BLaER1 treated with 17β-estradiol and CSF1 and Interleukin-3, amounts not matched to agents 10 nM and 100 nM (cell line): ENCODE measurements around the gene PCDH1.
"Not testable (repeated sequence)": the region's sequence is repeated elsewhere in the genome, so short reads cannot be mapped to it uniquely, and the experiment has no call there.

Source experiments
- H3K27ac ChIP-seq, 11 experiments: shearing (Covaris generic); formaldehyde crosslinking; 2 replicates each; pipeline ENCODE4 v1.8.1; 2022
- H3K27me3 ChIP-seq, 11 experiments: shearing (Covaris generic); formaldehyde crosslinking; 2 replicates each; pipeline ENCODE4 v1.8.1; 2022
- H3K36me3 ChIP-seq, 11 experiments: shearing (Covaris generic); formaldehyde crosslinking; 2 replicates each; pipeline ENCODE4 v1.8.1; 2022
- H3K4me1 ChIP-seq, 10 experiments: shearing (Covaris generic); formaldehyde crosslinking; 2 replicates each; pipeline ENCODE4 v1.8.1; 2022
- H3K4me2 ChIP-seq, 11 experiments: shearing (Covaris generic); formaldehyde crosslinking; 2 replicates each; pipeline ENCODE4 v1.8.1; 2022
- H3K4me3 ChIP-seq, 10 experiments: shearing (Covaris generic); formaldehyde crosslinking; 2 replicates each; pipeline ENCODE4 v1.8.1; 2022
- H3K9ac ChIP-seq, 11 experiments: shearing (Covaris generic); formaldehyde crosslinking; 2 replicates each; pipeline ENCODE4 v1.8.1; 2022
- H3K9me3 ChIP-seq, 11 experiments: shearing (Covaris generic); formaldehyde crosslinking; replicated peaks in 1 of 11; 2 replicates each; pipeline ENCODE4 v1.8.1; 2022
- H4K20me1 ChIP-seq, 11 experiments: shearing (Covaris generic); formaldehyde crosslinking; 2 replicates each; pipeline ENCODE4 v1.8.1; 2022
- Cebpa-rat ChIP-seq, 11 experiments: shearing (Covaris generic); IDR thresholded peaks; 2 replicates each; pipeline ENCODE4 v1.8.1; 2022

PCDH1 gene

DNA sequence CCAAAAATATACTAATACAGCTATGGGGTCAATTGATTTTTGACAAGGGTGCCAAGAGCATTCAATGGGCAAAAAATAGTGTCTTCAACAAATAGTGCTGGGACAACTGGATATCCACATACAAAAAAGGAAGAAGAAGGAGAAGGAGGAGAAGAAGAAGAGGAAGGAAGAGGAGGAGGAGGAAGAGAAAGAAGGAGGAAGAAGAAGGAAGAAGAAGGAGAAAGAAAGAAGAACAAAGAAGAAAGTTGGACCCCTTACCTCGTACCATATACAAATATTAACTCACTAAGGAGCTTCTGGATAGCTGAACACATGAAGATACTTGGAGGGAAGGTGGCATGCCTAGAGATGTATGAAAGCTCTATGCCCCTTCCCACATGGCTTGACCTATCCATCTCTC is 28.3 kb upstream of the PCDH1 start:
- Histone ChIP-seq H3K36me3 (no peaks in the 10 kb centered on the region), H3K27me3 (no peaks in the 10 kb centered on the region), H3K27ac (no peak overlapping the region), H3K4me1 (peaks cover 0 to 32% (median 8%) of the 10 kb centered on the region in 10 experiments; a peak in 12 of 20 replicates), H3K9me3 (peaks cover 5 to 15% (median 12%) of the 10 kb centered on the region in 11 experiments; a peak in 16 of 22 replicates), H4K20me1 (no peaks in the 10 kb centered on the region), H3K4me3 (no peak overlapping the region), H3K4me2 (peak overlapping the region in 3 of 11 experiments; percentile 8 to 33 (median 18); a peak in 5 of 22 replicates), H3K9ac (no peak overlapping the region)
- TF ChIP-seq Cebpa-rat (IDR thresholded peaks at IDR 0.05) = no peak

GRCh38 chr5:141904551-141904950 is 26.3 kb upstream of the PCDH1 start:
- H3K27me3 ChIP-seq = no peaks in the 10 kb centered on the region
- H3K9ac ChIP-seq = no peak overlapping the region
- no peak overlapping the region for H3K4me3 ChIP-seq
- H3K4me1 ChIP-seq = peaks cover 0 to 35% (median 8%) of the 10 kb centered on the region in 10 experiments; a peak in 12 of 20 replicates
- no peak overlapping the region for H3K27ac ChIP-seq
- no peaks in the 10 kb centered on the region for H3K36me3 ChIP-seq
- H3K9me3 ChIP-seq = peaks cover 5 to 15% (median 12%) of the 10 kb centered on the region in 11 experiments; a peak in 16 of 22 replicates
- H4K20me1 ChIP-seq = no peaks in the 10 kb centered on the region
- no peak overlapping the region for H3K4me2 ChIP-seq
- no peak for TF ChIP-seq Cebpa-rat (IDR thresholded peaks at IDR 0.05)

- Histone ChIP-seq H4K20me1 (no peaks in the 10 kb centered on the region), H3K4me2 (peak overlapping the region in 6 of 11 experiments; percentile 37 to 68 (median 50); a peak in 12 of 22 replicates), H3K4me1 (peaks cover 0 to 48% (median 11%) of the 10 kb centered on the region in 10 experiments; a peak in 12 of 20 replicates), H3K27ac (peak overlapping the region in 6 of 11 experiments; percentile 40 to 75 (median 58); a peak in 12 of 22 replicates), H3K9ac (peak overlapping the region in 3 of 11 experiments; percentile 40 to 51 (median 41); a peak in 7 of 22 replicates), H3K27me3 (no peaks in the 10 kb centered on the region), H3K4me3 (no peak overlapping the region), H3K36me3 (no peaks in the 10 kb centered on the region), H3K9me3 (peaks cover 5 to 15% (median 12%) of the 10 kb centered on the region in 11 experiments; a peak in 16 of 22 replicates)
- peak in 4 of 11 experiments; percentile 38 to 71 (median 54); a peak in 6 of 22 replicates for TF ChIP-seq Cebpa-rat (IDR thresholded peaks at IDR 0.05)
Measured at GRCh38 chr5:141903261-141903660, 25.1 kb upstream of the PCDH1 start.

DNA sequence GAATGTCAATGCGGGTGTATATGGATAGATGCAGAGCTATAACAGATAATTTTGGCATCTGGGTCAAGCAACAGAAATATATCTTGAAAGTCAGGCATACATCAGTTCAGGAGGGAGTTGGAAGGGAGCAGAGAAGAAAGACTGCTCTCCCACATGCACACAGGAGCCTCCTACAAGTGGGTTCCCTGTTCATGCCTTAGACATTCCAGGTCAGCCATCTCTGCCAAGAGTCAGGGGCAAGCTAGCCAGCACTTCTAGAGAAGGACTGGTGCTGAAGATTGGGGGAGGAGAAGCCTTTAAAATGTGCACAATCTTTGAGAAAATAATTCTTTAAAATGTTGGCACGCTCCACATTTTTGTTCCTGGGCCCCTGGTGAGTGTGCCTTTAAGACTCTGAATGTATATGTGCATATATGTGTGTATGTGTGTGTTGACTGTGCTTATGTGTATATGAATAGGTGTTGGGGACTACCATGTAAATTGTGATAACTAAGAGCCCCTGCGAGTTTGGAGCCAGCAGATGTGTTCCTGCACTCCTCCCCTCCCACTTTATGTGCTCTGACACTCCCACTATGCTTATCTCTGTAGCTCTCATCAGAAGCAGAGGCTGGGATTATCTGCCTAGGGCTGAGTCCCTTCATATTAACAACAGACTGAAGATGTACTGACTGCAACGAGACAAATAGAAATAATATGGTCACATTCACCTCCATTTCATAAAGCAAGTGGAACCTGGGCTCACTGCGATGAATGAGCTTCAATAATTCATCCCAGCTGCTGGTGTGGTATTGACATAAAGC is 24.0 kb upstream of the PCDH1 start:
- H3K27ac ChIP-seq = peak overlapping the region in 5 of 11 experiments; percentile 40 to 75 (median 62); a peak in 7 of 22 replicates
- no peaks in the 10 kb centered on the region for H3K27me3 ChIP-seq
- H3K9me3 ChIP-seq = peaks cover 5 to 15% (median 12%) of the 10 kb centered on the region in 11 experiments; a peak in 16 of 22 replicates
- H3K4me2 ChIP-seq = peak overlapping the region in 6 of 11 experiments; percentile 37 to 68 (median 50); a peak in 10 of 22 replicates
- TF ChIP-seq Cebpa-rat (IDR thresholded peaks at IDR 0.05) = no peak
- H3K9ac ChIP-seq = no peak overlapping the region; a peak in 1 of 22 replicates
- peaks cover 0 to 58% (median 12%) of the 10 kb centered on the region in 10 experiments; a peak in 12 of 20 replicates for H3K4me1 ChIP-seq
- no peaks in the 10 kb centered on the region for H4K20me1 ChIP-seq
- no peak overlapping the region for H3K4me3 ChIP-seq
- no peaks in the 10 kb centered on the region for H3K36me3 ChIP-seq

DNA sequence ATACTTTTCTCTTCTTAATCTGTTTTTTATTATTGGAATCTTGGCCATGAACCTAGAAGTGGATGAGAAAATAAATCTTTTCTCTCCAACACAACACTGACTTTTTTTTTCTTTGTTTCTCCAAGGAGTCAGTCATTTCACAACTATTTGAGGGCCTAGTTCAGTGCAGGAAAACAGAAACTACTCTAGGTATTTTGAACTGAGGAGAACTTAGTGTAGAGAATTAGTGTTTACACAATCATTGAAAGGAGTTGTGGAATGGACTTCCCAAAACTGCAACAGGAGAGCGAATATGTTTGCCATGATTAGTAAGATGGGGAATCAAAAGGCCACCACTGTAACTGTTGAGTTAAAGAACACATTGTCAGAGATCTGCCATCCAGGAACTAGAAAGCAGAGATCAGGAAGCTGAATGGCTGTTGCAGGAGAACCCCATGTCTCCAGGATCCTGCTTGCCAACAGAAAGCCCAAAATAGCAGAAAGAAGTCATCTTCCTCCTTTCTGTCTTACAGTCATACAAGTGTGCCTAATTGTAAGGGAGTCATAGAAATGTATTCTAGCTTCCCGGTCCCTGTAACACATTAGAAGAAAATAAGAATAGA is 20.3 kb upstream of the PCDH1 start:
- H3K27ac ChIP-seq = no peak overlapping the region; a peak in 1 of 22 replicates
- H4K20me1 ChIP-seq = no peaks in the 10 kb centered on the region
- H3K4me2 ChIP-seq = peak overlapping the region in 5 of 11 experiments; percentile 23 to 57 (median 38); a peak in 9 of 22 replicates
- H3K4me1 ChIP-seq = peaks cover 0 to 39% (median 9%) of the 10 kb centered on the region in 10 experiments; a peak in 12 of 20 replicates
- no peak overlapping the region for H3K9ac ChIP-seq
- TF ChIP-seq Cebpa-rat (IDR thresholded peaks at IDR 0.05) = no peak
- H3K27me3 ChIP-seq = no peaks in the 10 kb centered on the region
- H3K4me3 ChIP-seq = no peak overlapping the region
- H3K36me3 ChIP-seq = no peaks in the 10 kb centered on the region
- H3K9me3 ChIP-seq = no peaks in the 10 kb centered on the region

- Histone ChIP-seq H3K9ac (no peak overlapping the region), H3K27me3 (no peaks in the 10 kb centered on the region), H3K4me1 (peaks cover 0 to 27% (median 4%) of the 10 kb centered on the region in 10 experiments; a peak in 10 of 20 replicates), H3K4me3 (no peak overlapping the region), H3K9me3 (no peaks in the 10 kb centered on the region), H3K4me2 (peak overlapping the region in 3 of 11 experiments; percentile 9 to 57 (median 32); a peak in 2 of 22 replicates), H3K27ac (no peak overlapping the region), H3K36me3 (no peaks in the 10 kb centered on the region), H4K20me1 (no peaks in the 10 kb centered on the region)
- TF ChIP-seq Cebpa-rat (IDR thresholded peaks at IDR 0.05) = peak in 10 of 11 experiments; percentile 14 to 93 (median 63); a peak in 14 of 22 replicates
Measured at GRCh38 chr5:141897425-141897824, 19.2 kb upstream of the PCDH1 start.

GRCh38 chr5:141890429-141890828 is 12.2 kb upstream of the PCDH1 start:
- not testable (repeated sequence) for H3K9me3 ChIP-seq, H3K27ac ChIP-seq, H3K27me3 ChIP-seq, H3K4me3 ChIP-seq, H4K20me1 ChIP-seq, H3K36me3 ChIP-seq, H3K9ac ChIP-seq
- H3K4me2 ChIP-seq = peak overlapping the region in 6 of 11 experiments; percentile 5 to 57 (median 46); a peak in 8 of 22 replicates
- peaks cover 8 to 13% (median 12%) of the 10 kb centered on the region in 10 experiments; a peak in 17 of 20 replicates for H3K4me1 ChIP-seq

DNA sequence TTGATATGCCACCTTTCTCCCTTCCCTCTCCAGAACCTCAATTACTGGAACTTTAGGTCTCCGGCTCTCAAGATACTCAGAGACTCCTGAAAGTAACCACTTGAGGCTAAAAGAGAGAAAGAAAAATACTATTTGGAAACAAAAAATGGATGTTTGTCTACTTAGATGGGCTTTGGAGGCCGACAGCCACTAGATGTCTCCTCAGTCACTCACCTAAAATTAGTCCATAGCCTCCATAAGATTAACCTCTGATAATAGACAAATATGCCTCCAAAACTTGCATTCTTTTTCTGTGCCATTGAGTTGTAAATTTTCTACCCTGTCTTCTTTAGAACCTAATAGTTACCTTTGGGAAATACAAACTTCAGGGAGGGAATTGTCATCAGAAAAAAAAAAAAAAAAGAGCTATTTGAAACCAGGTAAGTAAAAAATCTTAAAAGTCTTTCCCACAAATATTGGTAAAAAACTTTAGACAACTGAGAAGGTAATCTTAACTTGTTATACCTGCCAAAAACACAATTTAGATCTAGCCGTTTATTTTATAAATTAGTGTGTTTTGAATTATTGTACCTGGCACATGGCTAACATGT is 11.2 kb upstream of the PCDH1 start:
- no peaks in the 10 kb centered on the region for H3K9me3 ChIP-seq
- no peak overlapping the region for H3K9ac ChIP-seq
- peak overlapping the region in 6 of 11 experiments; percentile 16 to 56 (median 38); a peak in 8 of 22 replicates for H3K4me2 ChIP-seq
- no peak for TF ChIP-seq Cebpa-rat (IDR thresholded peaks at IDR 0.05)
- peaks cover 2 to 10% (median 6%) of the 10 kb centered on the region in 11 experiments; a peak in 18 of 22 replicates for H3K27me3 ChIP-seq
- no peak overlapping the region for H3K27ac ChIP-seq
- peaks cover 8 to 13% (median 12%) of the 10 kb centered on the region in 10 experiments; a peak in 17 of 20 replicates for H3K4me1 ChIP-seq
- H3K36me3 ChIP-seq = no peaks in the 10 kb centered on the region
- no peak overlapping the region for H3K4me3 ChIP-seq
- H4K20me1 ChIP-seq = no peaks in the 10 kb centered on the region
